Sigmoid colon (tissue), 4 donors: ENCODE measurements around the gene TAF11L11.

ENCODE experiments used
- EP300 ChIP-seq, 4 donors: sonication (generic); formaldehyde crosslinking; IDR thresholded peaks; one replicate each; pipeline ENCODE4 v1.6.1; 2017; ENCODE audit warnings: antibody characterized with exemption in 4 of 4
- TF ChIP-seq, protein P1 (sequence below), 4 experiments: fragments of 450-650 bp in 3 of 4; fragments of 200-600 bp in 1 of 4; IDR thresholded peaks; one replicate each; pipeline ENCODE4 v1.5.1; 2016 to 2019; ENCODE audit warnings: antibody characterized with exemption in 4 of 4, mild to moderate bottlenecking in 3 of 4, moderate library complexity in 2 of 4

DNA sequence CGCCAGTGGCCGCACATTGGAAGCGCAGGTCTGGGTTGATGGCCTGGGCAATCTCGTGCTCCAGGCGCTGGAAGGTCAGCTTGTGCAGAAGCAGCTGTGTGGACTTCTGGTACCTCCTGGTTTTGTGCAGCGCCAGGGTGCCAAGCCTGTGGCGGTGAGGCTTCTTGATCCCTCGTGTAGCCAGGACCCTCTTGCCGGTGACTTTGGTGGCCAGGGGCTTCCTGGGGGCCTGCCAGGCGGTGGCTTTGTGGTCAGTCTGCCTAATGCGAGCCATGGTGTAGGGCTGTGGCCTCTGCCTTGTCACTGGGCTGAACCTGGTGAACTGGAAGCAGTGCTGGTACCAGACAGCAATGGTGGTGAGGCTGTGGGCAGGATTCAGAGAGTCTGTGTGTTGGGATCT is 21.7 kb downstream of the TAF11L11 start:
- TF ChIP-seq, protein P1, sequence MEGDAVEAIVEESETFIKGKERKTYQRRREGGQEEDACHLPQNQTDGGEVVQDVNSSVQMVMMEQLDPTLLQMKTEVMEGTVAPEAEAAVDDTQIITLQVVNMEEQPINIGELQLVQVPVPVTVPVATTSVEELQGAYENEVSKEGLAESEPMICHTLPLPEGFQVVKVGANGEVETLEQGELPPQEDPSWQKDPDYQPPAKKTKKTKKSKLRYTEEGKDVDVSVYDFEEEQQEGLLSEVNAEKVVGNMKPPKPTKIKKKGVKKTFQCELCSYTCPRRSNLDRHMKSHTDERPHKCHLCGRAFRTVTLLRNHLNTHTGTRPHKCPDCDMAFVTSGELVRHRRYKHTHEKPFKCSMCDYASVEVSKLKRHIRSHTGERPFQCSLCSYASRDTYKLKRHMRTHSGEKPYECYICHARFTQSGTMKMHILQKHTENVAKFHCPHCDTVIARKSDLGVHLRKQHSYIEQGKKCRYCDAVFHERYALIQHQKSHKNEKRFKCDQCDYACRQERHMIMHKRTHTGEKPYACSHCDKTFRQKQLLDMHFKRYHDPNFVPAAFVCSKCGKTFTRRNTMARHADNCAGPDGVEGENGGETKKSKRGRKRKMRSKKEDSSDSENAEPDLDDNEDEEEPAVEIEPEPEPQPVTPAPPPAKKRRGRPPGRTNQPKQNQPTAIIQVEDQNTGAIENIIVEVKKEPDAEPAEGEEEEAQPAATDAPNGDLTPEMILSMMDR (IDR thresholded peaks at IDR 0.05) = no peak
- no peak for TF ChIP-seq EP300 (IDR thresholded peaks at IDR 0.05)
